Stimulated activated CD4-positive, alpha-beta T cell treated with anti-CD3 and anti-CD28 coated beads, Interleukin-4, amount 100 ng/mL, for 24 hours (primary cell): ENCODE measurements around the gene CPVL.

Experiments used
- DNase-seq: peaks from one replicate; pipeline ENCODE4 v3.0.0-alpha.2; 2020

CPVL gene

DNA sequence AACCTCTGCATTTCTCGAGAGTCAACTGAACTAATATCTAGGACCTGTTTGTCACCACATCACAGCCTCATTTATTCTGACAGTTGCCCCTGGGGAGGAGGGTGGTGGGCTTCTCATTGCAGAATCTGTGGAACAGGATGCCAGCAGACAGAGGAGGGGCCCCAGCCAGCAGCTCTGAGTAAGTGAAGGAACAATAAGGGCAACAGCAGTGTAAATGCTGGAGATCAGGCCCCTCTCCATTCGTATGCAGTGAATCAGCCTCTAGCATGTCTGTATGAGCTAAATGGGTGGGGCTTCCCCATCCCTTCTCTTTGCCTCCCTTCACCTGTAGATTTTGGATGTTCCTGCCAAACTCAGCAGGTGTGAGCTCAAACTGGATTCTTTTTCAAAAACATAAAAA lies 7.7 kb upstream of the CPVL start:
- DNase-seq, result no peak

- no peak for DNase-seq
Measured at GRCh38 chr7:29150856-29151255, 4.5 kb upstream of the CPVL start.

DNA sequence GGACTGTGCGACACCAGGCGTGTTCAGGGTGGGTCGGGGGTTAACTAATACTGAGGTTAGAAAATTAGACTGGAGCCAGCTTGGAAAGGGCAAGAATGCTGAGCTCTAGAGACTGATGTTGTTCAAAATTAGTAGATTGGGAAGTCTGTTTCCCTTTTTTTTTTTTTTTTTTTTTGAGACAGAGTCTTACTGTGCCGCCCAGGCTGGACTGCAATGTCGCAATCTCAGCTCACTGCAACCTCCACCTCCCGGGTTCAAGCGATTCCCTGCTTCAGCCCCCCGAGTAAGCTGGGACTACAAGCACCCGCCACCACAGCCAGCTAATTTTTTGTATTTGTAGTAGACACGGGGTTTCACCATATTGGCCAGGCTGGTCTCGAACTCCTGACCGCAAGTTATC lies 2.7 kb upstream of the CPVL start:
- no peak for DNase-seq

GRCh38 chr7:29147821-29148220 lies 1.5 kb upstream of the CPVL start:
- no peak for DNase-seq

- no peak for DNase-seq
Measured at GRCh38 chr7:29146888-29147609, 712 bp upstream of the CPVL start.

GRCh38 chr7:29145553-29146056 lies 732 bp downstream of the CPVL start:
- no peak for DNase-seq

GRCh38 chr7:29143751-29144150 lies 2.6 kb downstream of the CPVL start:
- DNase-seq, result no peak

GRCh38 chr7:29142021-29142727 lies 4.2 kb downstream of the CPVL start:
- no peak for DNase-seq

DNA sequence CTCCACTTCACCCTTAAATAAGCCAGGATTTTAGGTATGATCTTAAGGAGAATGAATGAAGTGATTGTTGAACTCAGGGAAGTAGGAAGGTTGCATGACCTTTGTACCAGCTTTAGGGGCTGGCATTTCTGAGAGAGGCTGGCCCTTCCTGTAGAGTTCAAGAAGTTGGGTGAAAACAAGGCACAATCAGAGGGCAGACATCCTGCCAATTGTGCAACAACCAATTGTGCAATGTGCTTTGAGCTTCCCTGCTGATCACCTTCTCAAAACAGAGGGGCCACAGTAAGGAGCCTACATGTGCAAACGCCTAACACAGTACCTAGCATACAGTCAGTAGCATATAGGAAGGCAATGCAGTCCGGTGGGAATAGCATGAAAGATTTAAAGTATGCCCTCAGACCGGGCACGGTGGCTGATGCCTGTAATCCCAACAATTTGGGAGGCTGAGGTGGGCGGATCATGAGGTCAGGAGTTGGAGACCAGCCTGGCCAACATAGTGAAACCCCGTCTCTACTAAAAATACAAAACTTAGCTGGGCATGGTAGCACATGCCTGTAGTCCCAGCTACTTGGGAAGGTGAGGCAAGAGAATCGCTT lies 5.4 kb downstream of the CPVL start:
- DNase-seq, result no peak

- DNase-seq, result no peak
Measured at GRCh38 chr7:29139796-29140195, 6.5 kb downstream of the CPVL start.

GRCh38 chr7:29139191-29139590 lies 7.1 kb downstream of the CPVL start:
- no peak for DNase-seq

DNA sequence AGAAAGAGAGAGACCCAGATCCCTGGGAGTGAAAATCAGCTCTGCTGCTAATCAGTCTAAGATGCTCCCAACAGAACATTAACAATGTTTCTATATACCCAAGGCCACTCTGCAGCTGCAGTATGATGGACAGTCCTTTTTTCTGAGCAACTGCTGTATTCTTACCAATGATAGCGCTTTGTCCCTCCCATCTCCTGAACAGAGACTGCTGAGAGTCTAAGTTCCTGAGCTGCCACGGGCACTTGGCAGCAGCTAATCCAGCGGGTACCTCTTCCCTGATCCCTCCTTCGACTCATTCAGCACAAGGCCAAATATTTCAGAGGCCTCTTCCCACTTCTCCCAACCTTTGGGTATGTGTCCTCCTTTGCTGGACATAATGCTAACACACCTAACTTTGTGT lies 7.7 kb downstream of the CPVL start:
- no peak for DNase-seq

DNA sequence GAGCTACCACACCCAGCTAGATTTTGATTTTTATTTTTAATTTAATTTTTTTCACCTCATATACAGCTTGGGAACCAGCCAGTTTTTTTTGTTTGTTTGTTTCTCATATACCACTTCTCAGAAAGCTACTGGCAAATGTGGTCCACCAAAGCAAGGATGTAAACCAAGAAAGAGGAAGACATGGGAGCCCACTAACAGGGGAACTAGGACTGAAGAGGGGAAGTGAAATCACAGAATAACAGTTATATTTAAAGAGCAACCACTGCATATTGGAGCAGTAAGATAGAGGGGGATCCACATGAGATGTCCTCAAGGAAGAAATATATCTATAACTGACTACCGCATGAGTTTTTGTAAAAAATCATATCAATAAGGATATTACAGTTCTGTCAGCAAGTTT lies 10.5 kb downstream of the CPVL start:
- DNase-seq, result no peak

DNA sequence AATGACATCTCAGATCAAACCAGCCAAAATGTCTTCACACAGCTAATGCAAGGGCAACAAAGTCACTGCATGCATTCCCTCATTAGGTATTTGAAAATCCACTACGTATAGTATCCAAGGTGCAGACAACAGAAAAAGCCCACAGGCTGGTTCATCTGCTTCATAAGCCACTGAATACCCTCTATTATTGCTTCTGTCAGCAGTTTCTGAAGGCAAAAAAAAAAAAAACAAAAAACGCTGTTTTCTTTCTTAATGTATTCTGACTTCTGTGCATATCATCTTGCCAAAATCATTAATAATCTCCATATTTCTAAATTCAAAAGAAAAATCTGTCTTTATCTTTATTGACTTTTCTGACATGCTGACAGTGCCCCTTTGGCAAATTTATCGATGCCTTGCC lies 13.4 kb downstream of the CPVL start:
- DNase-seq, result no peak

DNA sequence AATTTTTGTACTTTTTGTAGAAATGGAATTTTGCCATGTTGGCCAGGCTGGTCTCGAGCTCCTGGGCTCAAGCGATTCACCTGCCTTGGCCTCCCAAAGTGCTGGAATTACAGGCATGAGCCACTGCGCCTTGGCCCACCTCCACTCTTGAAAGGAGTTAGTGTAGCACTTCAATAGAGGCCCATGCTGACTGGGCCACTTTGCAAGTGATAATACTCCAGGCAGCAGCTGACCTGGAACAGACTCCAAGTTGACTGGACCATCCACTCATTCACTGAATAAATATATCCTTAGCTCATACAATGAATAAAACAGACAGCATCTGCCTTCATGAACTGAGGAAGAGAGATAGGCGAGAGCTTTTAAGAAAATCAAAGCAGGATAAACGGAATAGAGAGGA lies 14.7 kb downstream of the CPVL start:
- DNase-seq, result no peak

GRCh38 chr7:29130096-29130495 lies 16.2 kb downstream of the CPVL start:
- DNase-seq, result no peak

DNA sequence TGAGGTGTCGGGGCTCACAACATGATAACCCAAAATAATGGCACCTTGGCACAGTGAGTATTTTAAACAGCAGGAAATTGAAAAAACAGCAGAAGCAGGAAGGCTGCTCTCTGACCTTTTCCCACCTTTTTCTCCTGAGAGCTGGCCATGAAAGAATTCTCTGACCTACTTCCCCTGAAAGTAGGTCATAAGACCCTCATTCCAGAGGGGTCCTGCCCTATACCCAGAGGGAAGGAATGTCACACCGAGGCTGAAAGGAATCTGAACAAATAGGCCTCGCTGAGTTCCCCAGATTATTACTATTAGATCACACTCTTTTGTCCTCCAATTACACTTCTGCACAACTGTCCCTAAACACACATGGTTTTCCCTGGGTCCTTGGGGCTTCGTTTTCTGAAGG lies 18.8 kb downstream of the CPVL start:
- DNase-seq, result no peak

DNA sequence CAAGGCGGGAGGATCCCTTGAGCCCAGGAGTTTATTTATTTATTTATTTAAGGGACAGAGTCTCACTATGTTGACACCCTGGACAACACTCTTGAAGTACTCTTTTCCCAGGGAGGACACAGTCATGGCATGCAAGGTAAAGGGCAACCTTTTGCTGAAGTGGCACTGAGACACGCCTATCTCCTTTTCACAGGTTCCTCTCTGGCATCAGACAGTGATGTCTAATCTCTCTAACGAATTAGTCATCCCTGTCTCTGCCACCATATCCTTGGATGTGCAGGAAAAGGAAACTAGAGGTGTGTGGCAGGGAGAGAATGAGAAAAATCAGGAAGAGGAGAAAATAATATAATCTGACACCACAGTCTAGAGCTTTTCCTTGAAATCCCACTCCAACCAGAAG lies 19.5 kb downstream of the CPVL start:
- DNase-seq, result no peak

GRCh38 chr7:29123626-29124190 lies 22.6 kb downstream of the CPVL start:
- no peak for DNase-seq

- DNase-seq, result no peak
Measured at GRCh38 chr7:29122759-29123158, 23.6 kb downstream of the CPVL start.

- DNase-seq, result no peak
Measured at GRCh38 chr7:29122081-29122480, 24.3 kb downstream of the CPVL start.

DNA sequence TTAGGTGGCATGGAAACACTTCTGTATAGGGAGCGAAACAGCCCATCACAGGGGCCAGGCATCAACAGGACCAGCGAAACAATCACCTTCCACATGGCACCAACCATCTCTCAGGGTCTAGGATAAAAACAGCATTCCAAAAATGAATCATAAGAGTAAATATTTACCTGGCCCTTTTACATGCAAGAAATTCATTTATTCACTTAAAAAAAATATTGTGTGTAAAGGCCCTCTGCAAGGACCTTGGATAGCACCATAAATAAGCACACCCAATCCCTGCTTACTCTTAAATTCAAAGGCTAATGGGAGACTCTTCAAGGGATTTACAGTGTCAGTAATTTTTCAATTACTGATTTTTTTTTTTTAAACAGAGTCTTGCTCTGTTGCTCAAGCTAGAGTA lies 25.4 kb downstream of the CPVL start:
- DNase-seq, result no peak

DNA sequence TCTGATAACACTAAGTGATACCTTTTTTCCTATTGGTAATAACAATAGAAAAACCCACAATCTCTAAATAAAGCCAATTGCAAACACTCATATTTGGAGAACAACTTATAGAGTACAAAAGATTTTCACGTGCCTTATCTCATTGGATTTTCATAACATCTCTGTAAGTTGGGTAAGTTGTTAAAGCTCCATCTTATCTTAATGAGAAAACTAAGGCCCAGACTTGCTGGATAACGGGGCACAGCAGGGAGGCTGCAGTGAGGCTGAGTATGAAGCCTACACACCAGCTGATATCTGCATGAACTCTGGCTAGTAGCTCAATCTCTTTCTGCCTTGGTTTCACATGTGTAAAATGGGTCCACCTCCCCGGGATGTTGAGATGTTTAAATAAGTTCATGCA lies 26.8 kb downstream of the CPVL start:
- DNase-seq, result no peak
